PC-3 (cell line): ENCODE data around the gene DMTF1. TPM values are rescaled to one million over a fixed set of nuclear protein-coding genes. Genes with fewer than 3 reads are reported as not detected.

ENCODE experiments used
- ATAC-seq: fragments of 200-7000 bp; cut with Tn5 transposase; 2 replicates; pipeline ENCODE4 v1.9.1; 2020; ENCODE audit warnings: mild to moderate bottlenecking, moderate library complexity
- BruUV-seq: library from RNA; stranded (reverse); fragments of 400-500 nt; replicated peaks from 2 replicates; lab custom pipeline; 2021; lab: Mats Ljungman, UMichigan
- CTCF ChIA-PET: fragments of 300-600 bp; sonication (Branson Sonifier 250); formaldehyde crosslinking; loops from one replicate; lab custom pipeline; 2022; ENCODE audit warnings: antibody characterized with exemption; lab: Charles Lee
- POLR2A ChIA-PET: fragments of 300-600 bp; sonication (Branson Sonifier 250); formaldehyde crosslinking; loops from one replicate; lab custom pipeline; 2022; ENCODE audit warnings: antibody characterized with exemption; ENCODE audit not compliant: unreplicated experiment; lab: Charles Lee
- DNase-seq: peaks from one replicate; pipeline ENCODE4 v3.0.0-alpha.2; 2015
- H2AFZ ChIP-seq: fragments of 300-600 bp; sonication (generic); 2 replicates; pipeline ENCODE4 v1.6.0; 2016; ENCODE audit warnings: antibody characterized with exemption, low read length
- H3F3A ChIP-seq: fragments of 300-600 bp; sonication (generic); one replicate; pipeline ENCODE4 v1.6.0; 2017; ENCODE audit warnings: antibody characterized with exemption, low read length, control low read depth, mild to moderate bottlenecking; ENCODE audit not compliant: unreplicated experiment
- H3K27ac ChIP-seq: fragments of 300-600 bp; sonication (generic); 2 replicates; pipeline ENCODE4 v1.5.1; 2016; ENCODE audit warnings: mild to moderate bottlenecking, low read length
- H3K27me3 ChIP-seq: fragments of 300-600 bp; sonication (generic); 2 replicates; pipeline ENCODE4 v1.6.1; 2016; ENCODE audit warnings: low read length, mixed read lengths
- H3K36me3 ChIP-seq: fragments of 300-600 bp; sonication (generic); 2 replicates; pipeline ENCODE4 v1.6.1; 2016; ENCODE audit warnings: low read depth, mixed run types, low read length, mixed read lengths
- H3K4me1 ChIP-seq: fragments of 300-600 bp; sonication (generic); 2 replicates; pipeline ENCODE4 v1.5.1; 2016; ENCODE audit warnings: low read length; ENCODE audit not compliant: insufficient read depth
- H3K4me2 ChIP-seq: fragments of 300-600 bp; sonication (generic); 2 replicates; pipeline ENCODE4 v1.6.0; 2016; ENCODE audit warnings: low read length
- H3K4me3 ChIP-seq: fragments of 300-600 bp; sonication (generic); 2 replicates; pipeline ENCODE4 v1.5.1; 2016; ENCODE audit warnings: mild to moderate bottlenecking, low read length, mixed read lengths
- H3K79me2 ChIP-seq: fragments of 300-600 bp; sonication (generic); 2 replicates; pipeline ENCODE4 v1.6.1; 2017; ENCODE audit warnings: low read length, mixed read lengths
- H3K9ac ChIP-seq: fragments of 300-600 bp; sonication (generic); 2 replicates; pipeline ENCODE4 v1.6.0; 2016; ENCODE audit warnings: mild to moderate bottlenecking, low read length
- H3K9me2 ChIP-seq: fragments of 300-600 bp; sonication (generic); replicated peaks from 2 replicates; pipeline ENCODE4 v1.6.1; 2016; ENCODE audit warnings: mixed run types, low read length, mixed read lengths
- H3K9me3 ChIP-seq: fragments of 300-600 bp; sonication (generic); 2 replicates; pipeline ENCODE4 v1.6.1; 2016; ENCODE audit warnings: low read length, mixed read lengths
- H4K20me1 ChIP-seq: fragments of 300-600 bp; sonication (generic); 2 replicates; pipeline ENCODE4 v1.6.1; 2016; ENCODE audit warnings: low read length, mixed read lengths
- EZH2 ChIP-seq: fragments of 300-600 bp; sonication (generic); IDR thresholded peaks from one replicate; pipeline ENCODE4 v1.6.1; 2017; ENCODE audit warnings: antibody characterized with exemption, mild to moderate bottlenecking, low read length; ENCODE audit not compliant: unreplicated experiment
- EZH2phosphoT487 ChIP-seq: fragments of 300-600 bp; sonication (generic); IDR thresholded peaks from 2 replicates; pipeline ENCODE4 v1.6.1; 2018; ENCODE audit warnings: mild to moderate bottlenecking, antibody characterized with exemption, low read length, borderline replicate concordance
- intact Hi-C: fragments of 100-400 bp; cut with micrococcal nuclease; formaldehyde crosslinking; loops from 2 replicates; pipeline ENCODE4 v1.9.0; 2023
- total RNA-seq: library from RNA; depleted of rRNA; stranded (reverse); fragments of >200 nt; gene quantifications from 2 replicates; pipeline ENCODE4 v1.2.3, GENCODE V29; 2014
- TF ChIP-seq, protein P1 (sequence below): fragments of 300-600 bp; sonication (generic); conservative IDR thresholded peaks from 2 replicates; pipeline ENCODE4 v1.5.1; 2017; ENCODE audit warnings: antibody characterized with exemption, low read depth, mild to moderate bottlenecking, low read length

Gene DMTF1
- total RNA-seq, 1 experiment from 2014 or later: 43.6 TPM

DNA sequence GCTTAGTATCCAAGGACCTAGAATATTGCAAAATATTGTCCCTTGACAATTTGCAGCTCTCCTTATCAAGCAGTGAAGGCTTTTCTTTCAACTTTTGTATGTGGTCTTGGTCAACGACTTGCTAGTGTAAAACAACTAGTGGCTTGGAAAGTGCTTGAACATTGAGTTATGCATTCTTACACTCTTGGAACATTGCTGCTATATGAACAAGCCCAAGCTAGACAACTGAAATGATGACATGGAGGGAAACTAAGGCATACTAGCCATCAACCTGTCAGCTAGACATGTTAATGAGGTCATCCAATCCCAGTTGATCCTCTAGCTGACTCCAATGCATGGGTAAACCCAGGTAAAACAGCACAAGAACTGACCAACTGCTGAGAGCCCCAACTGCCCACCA lies 12.7 kb upstream of the DMTF1 start:
- BruUV-seq: no TSS peak
- intact Hi-C loops: no loop called here
- ChIA-PET POLR2A (no interaction called here), CTCF (no interaction called here)
- H2AFZ ChIP-seq: no peak overlapping the region
- ATAC-seq: no peak
- no peak overlapping the region for H3K27ac ChIP-seq
- no peak overlapping the region for H3K9ac ChIP-seq
- no peaks in the 10 kb centered on the region for H3K4me1 ChIP-seq
- no peaks in the 10 kb centered on the region for H3K9me2 ChIP-seq
- H3K4me2 ChIP-seq: no peak overlapping the region
- no peaks in the 10 kb centered on the region for H3K27me3 ChIP-seq
- no peaks in the 10 kb centered on the region for H3K79me2 ChIP-seq
- TF ChIP-seq EZH2phosphoT487: no peak
- TF ChIP-seq, protein P1, sequence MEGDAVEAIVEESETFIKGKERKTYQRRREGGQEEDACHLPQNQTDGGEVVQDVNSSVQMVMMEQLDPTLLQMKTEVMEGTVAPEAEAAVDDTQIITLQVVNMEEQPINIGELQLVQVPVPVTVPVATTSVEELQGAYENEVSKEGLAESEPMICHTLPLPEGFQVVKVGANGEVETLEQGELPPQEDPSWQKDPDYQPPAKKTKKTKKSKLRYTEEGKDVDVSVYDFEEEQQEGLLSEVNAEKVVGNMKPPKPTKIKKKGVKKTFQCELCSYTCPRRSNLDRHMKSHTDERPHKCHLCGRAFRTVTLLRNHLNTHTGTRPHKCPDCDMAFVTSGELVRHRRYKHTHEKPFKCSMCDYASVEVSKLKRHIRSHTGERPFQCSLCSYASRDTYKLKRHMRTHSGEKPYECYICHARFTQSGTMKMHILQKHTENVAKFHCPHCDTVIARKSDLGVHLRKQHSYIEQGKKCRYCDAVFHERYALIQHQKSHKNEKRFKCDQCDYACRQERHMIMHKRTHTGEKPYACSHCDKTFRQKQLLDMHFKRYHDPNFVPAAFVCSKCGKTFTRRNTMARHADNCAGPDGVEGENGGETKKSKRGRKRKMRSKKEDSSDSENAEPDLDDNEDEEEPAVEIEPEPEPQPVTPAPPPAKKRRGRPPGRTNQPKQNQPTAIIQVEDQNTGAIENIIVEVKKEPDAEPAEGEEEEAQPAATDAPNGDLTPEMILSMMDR: no peak
- no peak for TF ChIP-seq EZH2
- no peak for DNase-seq
- H3F3A ChIP-seq: no peaks in the 10 kb centered on the region
- no peaks in the 10 kb centered on the region for H3K9me3 ChIP-seq
- H3K4me3 ChIP-seq: no peak overlapping the region
- H4K20me1 ChIP-seq: no peaks in the 10 kb centered on the region
- no peaks in the 10 kb centered on the region for H3K36me3 ChIP-seq

DNA sequence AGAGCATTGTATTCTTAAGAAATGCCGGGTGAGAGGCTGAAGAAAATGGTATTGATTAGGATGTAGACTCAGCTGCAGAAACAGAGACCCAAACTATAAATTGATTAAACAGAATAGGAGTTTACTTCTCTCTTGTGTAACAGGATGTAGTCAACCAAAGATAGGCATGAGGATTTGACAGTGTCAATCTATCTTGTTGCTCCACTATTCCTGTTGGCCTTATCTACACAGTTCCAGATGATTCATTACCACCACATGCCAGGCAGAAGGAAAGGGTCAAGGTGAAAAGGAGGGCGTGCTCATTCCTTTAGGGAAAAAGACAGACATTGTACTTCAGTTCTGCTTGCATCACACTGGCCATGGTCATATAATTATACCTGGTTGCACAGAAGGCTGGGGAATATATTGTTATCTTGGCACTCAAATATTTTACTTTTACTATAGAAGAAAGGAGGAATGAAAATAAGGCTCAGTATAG lies 11.9 kb upstream of the DMTF1 start:
- H3K36me3 ChIP-seq: no peaks in the 10 kb centered on the region
- no peaks in the 10 kb centered on the region for H3K27me3 ChIP-seq
- H3K4me2 ChIP-seq: no peak overlapping the region
- H3K4me3 ChIP-seq: no peak overlapping the region
- intact Hi-C loops: no loop called here
- no peaks in the 10 kb centered on the region for H3K4me1 ChIP-seq
- DNase-seq: no peak
- ATAC-seq: no peak
- no peak overlapping the region for H2AFZ ChIP-seq
- no peaks in the 10 kb centered on the region for H3F3A ChIP-seq
- no peaks in the 10 kb centered on the region for H4K20me1 ChIP-seq
- H3K79me2 ChIP-seq: no peaks in the 10 kb centered on the region
- no peaks in the 10 kb centered on the region for H3K9me2 ChIP-seq
- ChIA-PET CTCF (no interaction called here), POLR2A (no interaction called here)
- TF ChIP-seq EZH2phosphoT487 (no peak), EZH2 (no peak)
- TF ChIP-seq, protein P1: no peak
- BruUV-seq: no TSS peak
- H3K27ac ChIP-seq: no peak overlapping the region
- no peak overlapping the region for H3K9ac ChIP-seq
- no peaks in the 10 kb centered on the region for H3K9me3 ChIP-seq

DNA sequence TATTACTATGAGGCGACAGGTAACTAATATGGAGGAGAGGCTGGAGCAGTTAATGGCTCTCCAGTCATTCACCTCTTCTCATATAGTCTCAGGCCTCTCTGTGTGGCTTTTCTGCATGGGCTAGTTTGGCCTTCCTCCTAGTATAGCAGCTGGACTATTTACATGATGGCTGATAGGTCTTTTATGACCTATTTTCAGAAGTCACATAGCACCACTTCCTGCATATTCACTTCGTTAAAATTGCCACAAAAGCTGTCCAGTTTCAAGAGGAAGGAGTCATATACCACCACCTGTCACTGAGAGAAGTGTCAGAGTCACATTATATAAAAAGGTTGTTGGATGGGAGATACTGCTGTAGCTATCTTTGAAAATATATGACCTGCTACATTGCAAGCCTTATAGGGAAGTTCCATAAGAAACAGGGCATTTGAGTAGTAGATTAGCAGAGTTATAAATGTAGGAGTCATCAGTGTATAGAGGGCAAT lies 8.0 kb upstream of the DMTF1 start:
- intact Hi-C loops: no loop called here
- Histone ChIP-seq H3F3A (no peaks in the 10 kb centered on the region), H3K27ac (no peak overlapping the region), H3K9me2 (no peaks in the 10 kb centered on the region), H3K27me3 (no peaks in the 10 kb centered on the region), H3K4me3 (no peak overlapping the region), H3K9ac (no peak overlapping the region), H3K9me3 (no peaks in the 10 kb centered on the region), H2AFZ (no peak overlapping the region), H3K4me2 (no peak overlapping the region), H3K79me2 (no peaks in the 10 kb centered on the region), H3K4me1 (no peaks in the 10 kb centered on the region), H4K20me1 (no peaks in the 10 kb centered on the region), H3K36me3 (no peaks in the 10 kb centered on the region)
- ATAC-seq (no peak), DNase-seq (no peak)
- CTCF ChIA-PET: no interaction called here
- TF ChIP-seq, protein P1: no peak
- TF ChIP-seq EZH2phosphoT487: no peak
- no peak for TF ChIP-seq EZH2
- POLR2A ChIA-PET: no interaction called here
- no TSS peak for BruUV-seq
